HEK293 (cell line): ENCODE measurements around the gene NEIL1.

Experiments used
- CTCF ChIA-PET: fragments of 350-600 bp; formaldehyde crosslinking; extraction: SDS; loops from one replicate; lab custom pipeline; 2021; ENCODE audit warnings: antibody characterized with exemption; lab: Yijun Ruan, JAX
- POLR2A ChIA-PET: fragments of 300-600 bp; formaldehyde crosslinking; extraction: SDS; loops from one replicate; lab custom pipeline; 2020; ENCODE audit warnings: antibody characterized with exemption, inconsistent platforms; lab: Yijun Ruan, JAX
- H3K27ac ChIP-seq: fragments of 200-500 bp; sonication (Bioruptor generic); 2 replicates; pipeline ENCODE4 v1.5.1; 2014; ENCODE audit warnings: low read depth, low read length, control low read depth, inconsistent platforms; ENCODE audit errors: extremely low read depth
- H3K36me3 ChIP-seq, 2 experiments: fragments of 200-500 bp in 1 of 2; sonication (Bioruptor generic) in 1 of 2; 1 replicate in 1 of 2; 2 replicates in 1 of 2; pipeline ENCODE4 v1.5.1; 2014 to 2017; ENCODE audit warnings: inconsistent platforms in 2 of 2, low read length in 2 of 2; ENCODE audit not compliant: control insufficient read depth in 2 of 2, insufficient read depth in 1 of 2
- H3K4me1 ChIP-seq: fragments of 200-500 bp; sonication (Bioruptor generic); 2 replicates; pipeline ENCODE4 v1.5.1; 2014; ENCODE audit warnings: mild to moderate bottlenecking, low read length, inconsistent platforms; ENCODE audit not compliant: control insufficient read depth, insufficient read depth
- H3K4me3 ChIP-seq: 2 replicates; pipeline ENCODE4 v1.5.1; 2011; ENCODE audit warnings: low read depth, mild to moderate bottlenecking, control low read depth, low read length, moderate library complexity
- H3K9me3 ChIP-seq: fragments of 200-500 bp; sonication (Bioruptor generic); 2 replicates; pipeline ENCODE4 v1.5.1; 2014; ENCODE audit warnings: low read depth, low read length, inconsistent platforms; ENCODE audit not compliant: control insufficient read depth, insufficient read depth
- HOXD13 ChIP-seq: sonication (generic); formaldehyde crosslinking; IDR thresholded peaks from 2 replicates; pipeline ENCODE4 v1.8.0; 2022; ENCODE audit warnings: missing genetic modification reagents, borderline replicate concordance
- INSM2 ChIP-seq: fragments of 450-650 bp; formaldehyde crosslinking; IDR thresholded peaks from 2 replicates; pipeline ENCODE4 v1.5.1; 2016; ENCODE audit warnings: missing biosample characterization, missing genetic modification characterization
- SP3 ChIP-seq: fragments of 450-650 bp; formaldehyde crosslinking; IDR thresholded peaks from 2 replicates; pipeline ENCODE4 v1.5.1; 2016; ENCODE audit warnings: missing biosample characterization, missing genetic modification characterization
- ZBTB20 ChIP-seq: fragments of 450-650 bp; formaldehyde crosslinking; IDR thresholded peaks from 2 replicates; pipeline ENCODE4 v1.5.1; 2016; ENCODE audit warnings: missing biosample characterization, missing genetic modification characterization
- ZBTB21 ChIP-seq: fragments of 450-650 bp; formaldehyde crosslinking; IDR thresholded peaks from 2 replicates; pipeline ENCODE4 v1.5.1; 2017; ENCODE audit warnings: missing biosample characterization, missing genetic modification characterization
- ZBTB49 ChIP-seq: fragments of 450-650 bp; formaldehyde crosslinking; IDR thresholded peaks from 2 replicates; pipeline ENCODE4 v1.5.1; 2016; ENCODE audit warnings: missing biosample characterization, missing genetic modification characterization, low read depth
- ZFP3 ChIP-seq: fragments of 450-650 bp; formaldehyde crosslinking; IDR thresholded peaks from 2 replicates; pipeline ENCODE4 v1.5.1; 2016; ENCODE audit warnings: low read depth, missing biosample characterization, missing genetic modification characterization
- ZNF132 ChIP-seq: fragments of 450-650 bp; formaldehyde crosslinking; IDR thresholded peaks from 2 replicates; pipeline ENCODE4 v1.5.1; 2017; ENCODE audit warnings: missing biosample characterization, missing genetic modification characterization, borderline replicate concordance
- ZNF133 ChIP-seq: fragments of 450-650 bp; formaldehyde crosslinking; IDR thresholded peaks from 2 replicates; pipeline ENCODE4 v1.5.1; 2016; ENCODE audit warnings: missing biosample characterization, missing genetic modification characterization
- ZNF146 ChIP-seq: fragments of 450-650 bp; formaldehyde crosslinking; IDR thresholded peaks from 2 replicates; pipeline ENCODE4 v1.5.1; 2016; ENCODE audit warnings: missing biosample characterization, missing genetic modification characterization
- ZNF18 ChIP-seq: fragments of 450-650 bp; formaldehyde crosslinking; IDR thresholded peaks from 2 replicates; pipeline ENCODE4 v1.5.1; 2016; ENCODE audit warnings: missing biosample characterization, missing genetic modification characterization
- ZNF211 ChIP-seq: fragments of 450-650 bp; formaldehyde crosslinking; IDR thresholded peaks from 2 replicates; pipeline ENCODE4 v1.5.1; 2016; ENCODE audit warnings: low read depth, missing biosample characterization, missing genetic modification characterization
- ZNF221 ChIP-seq: fragments of 450-650 bp; formaldehyde crosslinking; IDR thresholded peaks from 2 replicates; pipeline ENCODE4 v1.5.1; 2017; ENCODE audit warnings: missing biosample characterization, missing genetic modification characterization, borderline replicate concordance
- ZNF585B ChIP-seq: fragments of 450-650 bp; formaldehyde crosslinking; IDR thresholded peaks from 2 replicates; pipeline ENCODE4 v1.5.1; 2016; ENCODE audit warnings: missing biosample characterization, missing genetic modification characterization
- ZSCAN18 ChIP-seq: fragments of 450-650 bp; formaldehyde crosslinking; IDR thresholded peaks from 2 replicates; pipeline ENCODE4 v1.5.1; 2016; ENCODE audit warnings: missing biosample characterization, missing genetic modification characterization

NEIL1 gene

GRCh38 chr15:75335705-75336355 lies 11.0 kb upstream of the NEIL1 start, which contains the start of gene COMMD4 (continued):
- TF ChIP-seq ZBTB49 (no peak), SP3 (tag by site-specific recombination) (peak; percentile 95), ZNF18 (tag by site-specific recombination) (peak; percentile 62; the same call in 1 of the 2 replicates), HOXD13 (CRISPR knock-in tag) (no peak)

- no peak overlapping the region for H3K27ac ChIP-seq
- H3K36me3 ChIP-seq, result peaks cover 5 to 27% of the 10 kb centered on the region in 2 experiments; a peak in 2 of 3 replicates
- no peaks in the 10 kb centered on the region for H3K9me3 ChIP-seq
- CTCF ChIA-PET, result interaction anchor here (0.6 kb wide), 1 partner anchor 309 kb away, joined by 3 read pairs; no protein-coding TSS in a partner anchor
- peaks cover 6% of the 10 kb centered on the region; the same call in 1 of the 2 replicates for H3K4me1 ChIP-seq
- H3K4me3 ChIP-seq, result no peak overlapping the region
- TF ChIP-seq ZNF211 (tag by site-specific recombination) (no peak), ZNF146 (no peak), ZNF585B (no peak), ZBTB20 (no peak), ZSCAN18 (tag by site-specific recombination) (no peak), ZFP3 (tag by site-specific recombination) (no peak), ZBTB21 (tag by site-specific recombination) (no peak), ZNF132 (tag by site-specific recombination) (no peak), INSM2 (tag by site-specific recombination) (no peak), ZNF221 (tag by site-specific recombination) (no peak), ZNF133 (no peak)
- TF ChIP-seq, all 188 proteins: peak for 0
- POLR2A ChIA-PET, result interaction anchor here (0.9 kb wide), 1 partner anchor 9 kb away, joined by 3 read pairs; no protein-coding TSS in a partner anchor
Measured at GRCh38 chr15:75338661-75339240, 8.1 kb upstream of the NEIL1 start.
